Stomach smooth muscle (tissue), 2 donors: ENCODE data around the gene MORC2.

Experiments
- H3K27ac ChIP-seq: one replicate; pipeline ENCODE4 v1.7.0; 2013; ENCODE audit warnings: mild to moderate bottlenecking, low read length, inconsistent platforms
- H3K27me3 ChIP-seq, 2 donors: one replicate each; pipeline ENCODE4 v1.7.0; 2013; ENCODE audit warnings: low read length in 2 of 2; ENCODE audit not compliant: insufficient read depth in 2 of 2, control insufficient read depth in 1 of 2
- H3K36me3 ChIP-seq, 2 donors: one replicate each; pipeline ENCODE4 v1.7.0; 2013; ENCODE audit warnings: low read length in 2 of 2; ENCODE audit not compliant: control insufficient read depth in 2 of 2, insufficient read depth in 2 of 2
- H3K4me1 ChIP-seq: one replicate; pipeline ENCODE4 v1.7.0; 2013; ENCODE audit warnings: low read length; ENCODE audit not compliant: control insufficient read depth, insufficient read depth
- H3K4me3 ChIP-seq, 2 donors: one replicate each; pipeline ENCODE4 v1.7.0; 2013; ENCODE audit warnings: low read length in 2 of 2
- H3K9ac ChIP-seq, 2 donors: one replicate each; pipeline ENCODE4 v1.7.0; 2013; ENCODE audit warnings: low read length in 2 of 2, mild to moderate bottlenecking in 1 of 2
- H3K9me3 ChIP-seq, 2 donors: one replicate each; pipeline ENCODE4 v1.7.0; 2013; ENCODE audit warnings: low read length in 2 of 2; ENCODE audit not compliant: control insufficient read depth in 2 of 2
- donor health status: healthy.
- donor health status: Pancreatic carcinoma.

The MORC2 gene

GRCh38 chr22:30887861-30888260 lies 80.7 kb downstream of the MORC2 start:
- Histone ChIP-seq H3K27ac (no peak overlapping the region), H3K9ac (no peak overlapping the region), H3K27me3 (no peaks in the 10 kb centered on the region), H3K4me1 (no peaks in the 10 kb centered on the region), H3K9me3 (no peaks in the 10 kb centered on the region), H3K4me3 (no peak overlapping the region), H3K36me3 (no peaks in the 10 kb centered on the region)

- H3K27ac ChIP-seq: no peak overlapping the region
- no peak overlapping the region for H3K4me3 ChIP-seq
- no peak overlapping the region for H3K9ac ChIP-seq
- H3K4me1 ChIP-seq: no peaks in the 10 kb centered on the region
- H3K9me3 ChIP-seq: no peaks in the 10 kb centered on the region
- H3K27me3 ChIP-seq: no peaks in the 10 kb centered on the region
- no peaks in the 10 kb centered on the region for H3K36me3 ChIP-seq
Observed at GRCh38 chr22:30887453-30887852, 81.1 kb downstream of the MORC2 start.

GRCh38 chr22:30885591-30885990 lies 83.0 kb downstream of the MORC2 start:
- no peaks in the 10 kb centered on the region for H3K27me3 ChIP-seq
- H3K36me3 ChIP-seq: no peaks in the 10 kb centered on the region
- no peak overlapping the region for H3K27ac ChIP-seq
- no peaks in the 10 kb centered on the region for H3K4me1 ChIP-seq
- no peak overlapping the region for H3K4me3 ChIP-seq
- no peaks in the 10 kb centered on the region for H3K9me3 ChIP-seq
- H3K9ac ChIP-seq: no peak overlapping the region

GRCh38 chr22:30885001-30885366 lies 83.6 kb downstream of the MORC2 start:
- no peaks in the 10 kb centered on the region for H3K36me3 ChIP-seq
- no peak overlapping the region for H3K4me3 ChIP-seq
- H3K9me3 ChIP-seq: no peaks in the 10 kb centered on the region
- H3K27me3 ChIP-seq: no peaks in the 10 kb centered on the region
- H3K27ac ChIP-seq: no peak overlapping the region
- H3K4me1 ChIP-seq: no peaks in the 10 kb centered on the region
- H3K9ac ChIP-seq: no peak overlapping the region

GRCh38 chr22:30884211-30885000 lies 84.2 kb downstream of the MORC2 start:
- Histone ChIP-seq H3K27ac (no peak overlapping the region), H3K36me3 (no peaks in the 10 kb centered on the region), H3K27me3 (no peaks in the 10 kb centered on the region), H3K9me3 (no peaks in the 10 kb centered on the region), H3K4me3 (no peak overlapping the region), H3K9ac (no peak overlapping the region), H3K4me1 (no peaks in the 10 kb centered on the region)

- no peaks in the 10 kb centered on the region for H3K27me3 ChIP-seq
- H3K4me1 ChIP-seq: no peaks in the 10 kb centered on the region
- H3K36me3 ChIP-seq: no peaks in the 10 kb centered on the region
- no peak overlapping the region for H3K4me3 ChIP-seq
- no peaks in the 10 kb centered on the region for H3K9me3 ChIP-seq
- H3K9ac ChIP-seq: no peak overlapping the region
- H3K27ac ChIP-seq: no peak overlapping the region
Observed at GRCh38 chr22:30883586-30884145, 84.9 kb downstream of the MORC2 start.

GRCh38 chr22:30882974-30883533 lies 85.5 kb downstream of the MORC2 start:
- Histone ChIP-seq H3K4me3 (no peak overlapping the region), H3K27me3 (no peaks in the 10 kb centered on the region), H3K9ac (no peak overlapping the region), H3K27ac (no peak overlapping the region), H3K4me1 (no peaks in the 10 kb centered on the region), H3K36me3 (no peaks in the 10 kb centered on the region), H3K9me3 (no peaks in the 10 kb centered on the region)

- Histone ChIP-seq H3K36me3 (no peaks in the 10 kb centered on the region), H3K9ac (no peak overlapping the region), H3K4me3 (no peak overlapping the region), H3K4me1 (no peaks in the 10 kb centered on the region), H3K27me3 (no peaks in the 10 kb centered on the region), H3K9me3 (no peaks in the 10 kb centered on the region), H3K27ac (no peak overlapping the region)
Observed at GRCh38 chr22:30882184-30882717, 86.3 kb downstream of the MORC2 start.

GRCh38 chr22:30881361-30882183 lies 87.0 kb downstream of the MORC2 start:
- Histone ChIP-seq H3K27ac (no peak overlapping the region), H3K4me3 (no peak overlapping the region), H3K36me3 (no peaks in the 10 kb centered on the region), H3K9me3 (no peaks in the 10 kb centered on the region), H3K27me3 (no peaks in the 10 kb centered on the region), H3K4me1 (no peaks in the 10 kb centered on the region), H3K9ac (no peak overlapping the region)

GRCh38 chr22:30880847-30881246 lies 87.7 kb downstream of the MORC2 start:
- no peak overlapping the region for H3K27ac ChIP-seq
- H3K4me3 ChIP-seq: no peak overlapping the region
- H3K36me3 ChIP-seq: no peaks in the 10 kb centered on the region
- H3K9me3 ChIP-seq: no peaks in the 10 kb centered on the region
- H3K9ac ChIP-seq: no peak overlapping the region
- H3K4me1 ChIP-seq: no peaks in the 10 kb centered on the region
- H3K27me3 ChIP-seq: no peaks in the 10 kb centered on the region
